ENCODE measurements around the gene CAT.

CAT gene

GRCh38 chr11:34425360-34425759 is 13.4 kb upstream of the CAT start:
- DNase-seq (ENCODE audit: low read depth in 2 of 2), result no peak

DNA sequence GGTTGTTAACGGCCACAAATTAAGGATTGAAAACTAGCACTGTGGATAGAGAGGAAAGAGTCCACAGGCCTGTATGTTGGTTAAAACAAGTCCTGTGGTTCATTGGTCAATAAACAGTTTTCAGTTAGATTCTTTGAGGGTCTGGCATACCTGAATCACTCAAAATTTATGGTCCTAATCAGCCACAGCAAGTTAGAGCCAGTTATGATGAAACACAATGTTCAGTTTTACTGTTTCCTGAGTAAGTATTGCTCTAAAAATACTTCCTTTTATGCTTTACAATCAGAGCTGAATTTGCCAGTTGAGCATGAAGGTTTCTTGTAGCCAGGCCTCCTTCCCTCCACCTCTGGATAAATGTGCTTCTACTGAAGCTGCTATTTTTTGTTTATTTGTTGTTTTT is 12.9 kb upstream of the CAT start:
- DNase-seq (ENCODE audit: low read depth in 2 of 2), result no peak

GRCh38 chr11:34426766-34427185 is 12.0 kb upstream of the CAT start:
- DNase-seq (ENCODE audit: low read depth in 2 of 2), result no peak

- no peak for DNase-seq (ENCODE audit: low read depth in 2 of 2)
These were observed 11.4 kb upstream of the CAT start for GRCh38 chr11:34427186-34427805.

GRCh38 chr11:34431979-34432378 is 6.8 kb upstream of the CAT start:
- no peak for DNase-seq (ENCODE audit: low read depth in 2 of 2)

DNA sequence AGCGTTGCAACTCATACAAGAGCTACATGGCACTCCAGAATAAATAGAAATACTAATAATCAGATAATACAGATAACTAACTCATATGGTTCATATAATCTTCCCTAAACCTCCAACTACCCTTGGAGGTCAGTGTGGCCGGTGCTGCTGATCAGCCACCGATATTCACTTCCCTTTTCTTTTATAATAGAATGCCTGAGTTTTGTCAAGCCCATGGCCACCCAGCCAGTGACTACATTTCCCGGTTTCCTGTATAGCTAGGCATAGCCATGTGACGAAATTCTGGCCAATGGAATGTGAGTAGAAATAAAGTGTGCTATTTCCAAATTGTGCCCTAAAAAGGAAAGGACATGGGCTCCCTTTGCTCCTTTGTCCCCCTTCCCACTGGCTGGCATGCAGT is 5.9 kb upstream of the CAT start:
- no peak for DNase-seq (ENCODE audit: low read depth in 2 of 2)

GRCh38 chr11:34433899-34434298 is 4.8 kb upstream of the CAT start:
- DNase-seq (ENCODE audit: low read depth in 2 of 2), result no peak

GRCh38 chr11:34437224-34438125 is 1.3 kb upstream of the CAT start:
- DNase-seq (ENCODE audit: low read depth in 2 of 2), result no peak

- no peak for DNase-seq (ENCODE audit: low read depth in 2 of 2)
These were observed 970 bp downstream of the CAT start for GRCh38 chr11:34439610-34440198.

- no peak for DNase-seq (ENCODE audit: low read depth in 2 of 2)
These were observed 3.1 kb downstream of the CAT start for GRCh38 chr11:34441814-34442213.

GRCh38 chr11:34443136-34443535 is 4.4 kb downstream of the CAT start:
- no peak for DNase-seq (ENCODE audit: low read depth in 2 of 2)

- DNase-seq (ENCODE audit: low read depth in 2 of 2), result no peak
These were observed 5.7 kb downstream of the CAT start for GRCh38 chr11:34444428-34444827.

DNA sequence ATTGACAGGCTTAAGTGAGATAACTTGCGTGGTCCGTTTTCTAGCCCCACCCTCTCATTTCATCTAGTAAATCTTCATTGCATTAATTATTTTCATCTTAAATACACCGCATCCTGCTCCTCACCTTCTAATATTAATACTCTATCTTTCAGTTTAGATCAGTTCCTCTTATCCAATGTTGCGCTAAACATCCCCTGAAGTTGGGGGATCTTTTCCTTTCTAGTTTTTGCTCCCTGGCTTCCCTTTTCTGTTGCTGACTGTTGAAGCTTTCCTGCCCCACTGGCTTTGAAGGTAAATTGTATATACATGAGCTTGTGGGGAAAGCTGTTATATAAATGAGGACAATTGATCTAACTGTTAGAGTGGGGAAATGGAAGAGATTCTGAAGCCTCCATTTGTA is 7.2 kb downstream of the CAT start:
- DNase-seq (ENCODE audit: low read depth in 2 of 2), result no peak

GRCh38 chr11:34446386-34446785 is 7.7 kb downstream of the CAT start:
- no peak for DNase-seq (ENCODE audit: low read depth in 2 of 2)

- no peak for DNase-seq (ENCODE audit: low read depth in 2 of 2)
These were observed 8.3 kb downstream of the CAT start for GRCh38 chr11:34447044-34447443.

- no peak for DNase-seq (ENCODE audit: low read depth in 2 of 2)
These were observed 9.7 kb downstream of the CAT start for GRCh38 chr11:34448223-34448994.

GRCh38 chr11:34449013-34449412 is 10.3 kb downstream of the CAT start:
- no peak for DNase-seq (ENCODE audit: low read depth in 2 of 2)

DNA sequence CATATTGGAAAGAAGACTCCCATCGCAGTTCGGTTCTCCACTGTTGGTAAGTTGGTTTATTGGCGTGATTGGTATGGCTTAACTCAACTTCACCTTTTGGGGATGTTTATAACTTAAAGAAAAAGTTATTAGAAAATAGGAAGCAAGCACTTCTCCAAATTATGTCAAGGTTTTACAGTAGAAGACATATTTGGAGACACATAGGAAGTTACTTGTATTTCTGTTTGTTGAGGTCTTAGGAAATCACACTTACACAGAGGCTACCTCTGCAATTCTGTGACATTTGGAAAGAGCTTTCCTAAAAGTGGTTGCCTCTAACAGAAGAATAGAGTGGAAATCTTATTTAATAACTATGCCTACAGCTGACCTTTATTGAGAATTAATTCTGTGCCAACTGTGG is 12.3 kb downstream of the CAT start:
- no peak for DNase-seq (ENCODE audit: low read depth in 2 of 2)

- no peak for DNase-seq (ENCODE audit: low read depth in 2 of 2)
These were observed 15.7 kb downstream of the CAT start for GRCh38 chr11:34454308-34455032.

DNA sequence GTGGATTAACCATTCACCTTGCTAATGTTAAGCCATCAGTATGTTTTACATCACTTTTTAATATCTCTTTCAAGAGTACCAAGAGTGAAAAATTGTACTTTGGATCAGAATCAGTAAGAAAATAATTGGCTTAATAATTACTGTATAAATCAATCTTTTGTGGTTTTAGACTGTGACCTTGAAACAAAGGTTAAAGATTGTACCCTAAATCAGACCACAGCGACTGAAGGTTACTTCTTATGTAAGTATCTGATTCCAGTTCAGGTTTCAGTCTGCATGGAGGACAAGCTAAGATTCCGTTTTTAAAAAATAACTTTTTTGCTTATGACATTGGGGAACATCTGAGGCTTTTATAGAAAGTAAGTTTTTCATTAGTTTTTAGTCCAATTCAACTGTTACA is 18.9 kb downstream of the CAT start:
- DNase-seq (ENCODE audit: low read depth in 2 of 2), result no peak

GRCh38 chr11:34458525-34458924 is 19.8 kb downstream of the CAT start:
- DNase-seq (ENCODE audit: low read depth in 2 of 2), result no peak

Data from stimulated activated CD4-positive, alpha-beta T cell treated with anti-CD3 and anti-CD28 coated beads, Interleukin-1b, Interleukin-23, amount 100 ng/mL, for 4 hours (primary cell).